Measurements from ENCODE around the gene RASA3. TPM values are rescaled to one million over a fixed set of nuclear protein-coding genes. Genes with fewer than 3 reads are reported as not detected.

Gene RASA3
- total RNA-seq, 1 donor from 2014 or later, result 29.9 TPM

DNA sequence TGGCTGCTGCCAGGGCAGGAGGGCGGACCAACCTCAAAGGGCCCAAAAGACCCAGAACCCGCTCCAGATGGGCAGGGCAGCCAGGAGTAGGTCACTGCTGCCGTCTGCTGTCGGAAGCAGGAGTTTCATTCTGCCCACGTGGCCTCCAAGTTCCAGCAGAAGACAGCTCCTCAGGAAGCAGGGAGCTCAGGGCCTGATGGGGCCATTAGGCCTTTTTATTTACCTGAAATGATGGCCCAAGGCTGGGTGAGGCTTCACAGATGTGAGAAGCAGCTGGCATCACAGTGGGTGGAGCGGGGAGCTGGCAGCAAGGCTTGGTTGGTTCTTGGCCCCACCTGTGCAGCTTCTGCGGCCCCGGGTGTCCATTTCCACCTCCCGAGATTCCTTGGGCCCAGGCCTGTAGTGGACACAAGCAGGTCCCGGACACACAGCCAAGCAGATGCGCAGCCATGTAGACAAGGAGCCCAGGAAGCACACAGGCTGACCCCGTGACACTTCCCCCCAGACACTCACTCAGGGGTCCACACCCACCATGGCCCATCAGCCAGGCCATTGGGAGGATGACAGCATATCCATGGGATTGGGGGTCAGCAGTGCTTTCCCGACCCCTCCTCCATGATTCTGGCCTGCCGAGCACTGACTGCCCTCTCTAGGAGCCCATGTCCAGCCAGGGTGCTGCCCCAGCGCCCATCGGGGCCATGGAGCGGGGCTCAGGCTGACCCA, 185.0 kb downstream of the RASA3 start:
- H3K4me1 Mint-ChIP-seq (ENCODE audit: low read depth), result no peaks in the 10 kb centered on the region
- H3K36me3 Mint-ChIP-seq (ENCODE audit: low read depth), result no peaks in the 10 kb centered on the region
- DNase-seq (ENCODE audit: low spot score), result peak; percentile 70
- no peaks in the 10 kb centered on the region for H3K27me3 Mint-ChIP-seq (ENCODE audit: low read depth)
- no peaks in the 10 kb centered on the region for H3K9me3 Mint-ChIP-seq (ENCODE audit: low read depth)
- H3K27ac Mint-ChIP-seq (ENCODE audit: unreplicated experiment), result no peak overlapping the region
- TF ChIP-seq, protein P1, sequence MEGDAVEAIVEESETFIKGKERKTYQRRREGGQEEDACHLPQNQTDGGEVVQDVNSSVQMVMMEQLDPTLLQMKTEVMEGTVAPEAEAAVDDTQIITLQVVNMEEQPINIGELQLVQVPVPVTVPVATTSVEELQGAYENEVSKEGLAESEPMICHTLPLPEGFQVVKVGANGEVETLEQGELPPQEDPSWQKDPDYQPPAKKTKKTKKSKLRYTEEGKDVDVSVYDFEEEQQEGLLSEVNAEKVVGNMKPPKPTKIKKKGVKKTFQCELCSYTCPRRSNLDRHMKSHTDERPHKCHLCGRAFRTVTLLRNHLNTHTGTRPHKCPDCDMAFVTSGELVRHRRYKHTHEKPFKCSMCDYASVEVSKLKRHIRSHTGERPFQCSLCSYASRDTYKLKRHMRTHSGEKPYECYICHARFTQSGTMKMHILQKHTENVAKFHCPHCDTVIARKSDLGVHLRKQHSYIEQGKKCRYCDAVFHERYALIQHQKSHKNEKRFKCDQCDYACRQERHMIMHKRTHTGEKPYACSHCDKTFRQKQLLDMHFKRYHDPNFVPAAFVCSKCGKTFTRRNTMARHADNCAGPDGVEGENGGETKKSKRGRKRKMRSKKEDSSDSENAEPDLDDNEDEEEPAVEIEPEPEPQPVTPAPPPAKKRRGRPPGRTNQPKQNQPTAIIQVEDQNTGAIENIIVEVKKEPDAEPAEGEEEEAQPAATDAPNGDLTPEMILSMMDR (IDR thresholded peaks at IDR 0.05), result peak; percentile 66
- H3K4me3 Mint-ChIP-seq (ENCODE audit: unreplicated experiment), result no peak overlapping the region

DNA sequence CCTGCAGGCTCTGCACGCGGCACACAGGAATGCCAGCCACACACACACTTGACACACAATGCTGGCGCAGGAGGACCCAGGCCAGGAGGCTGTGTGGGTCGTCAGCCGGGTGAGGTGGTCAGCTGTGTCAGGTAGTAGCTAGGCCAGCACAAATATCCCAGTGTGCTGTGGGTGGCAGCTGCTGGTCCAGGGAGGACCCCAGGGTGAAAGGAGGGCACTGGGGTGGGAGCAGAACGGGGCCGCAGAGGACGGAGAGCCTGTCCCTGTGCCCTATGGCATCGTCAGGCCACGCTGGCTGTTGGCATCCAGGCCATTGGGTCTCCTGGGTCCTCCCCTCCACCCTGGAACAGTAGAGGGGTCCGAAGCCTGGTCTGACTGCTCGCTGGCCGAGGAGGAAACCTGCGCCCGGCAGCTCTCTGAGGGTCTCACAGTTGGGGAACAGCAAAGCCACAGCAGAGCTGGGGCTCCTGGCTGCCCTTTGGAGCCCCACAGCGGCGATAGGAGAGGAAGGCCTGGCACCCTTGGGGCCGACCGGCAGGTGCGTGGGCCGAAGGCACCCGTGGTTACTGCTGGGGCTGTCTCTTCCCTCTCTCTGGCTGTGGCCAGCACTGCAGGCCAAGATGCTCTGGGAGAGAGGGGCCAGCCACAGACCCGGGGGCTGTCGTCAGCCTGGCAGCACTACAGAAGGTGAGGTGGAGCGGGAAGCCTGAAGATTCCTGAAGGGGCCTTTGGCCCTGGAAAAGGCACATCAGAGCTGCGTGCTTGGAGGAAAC, 185.8 kb downstream of the RASA3 start:
- H3K36me3 Mint-ChIP-seq (ENCODE audit: low read depth), result no peaks in the 10 kb centered on the region
- TF ChIP-seq, protein P1 (IDR thresholded peaks at IDR 0.05), result no peak
- no peak overlapping the region for H3K4me3 Mint-ChIP-seq (ENCODE audit: unreplicated experiment)
- no peak overlapping the region for H3K27ac Mint-ChIP-seq (ENCODE audit: unreplicated experiment)
- H3K27me3 Mint-ChIP-seq (ENCODE audit: low read depth), result no peaks in the 10 kb centered on the region
- H3K9me3 Mint-ChIP-seq (ENCODE audit: low read depth), result no peaks in the 10 kb centered on the region
- peak; percentile 82 for DNase-seq (ENCODE audit: low spot score)
- H3K4me1 Mint-ChIP-seq (ENCODE audit: low read depth), result no peaks in the 10 kb centered on the region

DNA sequence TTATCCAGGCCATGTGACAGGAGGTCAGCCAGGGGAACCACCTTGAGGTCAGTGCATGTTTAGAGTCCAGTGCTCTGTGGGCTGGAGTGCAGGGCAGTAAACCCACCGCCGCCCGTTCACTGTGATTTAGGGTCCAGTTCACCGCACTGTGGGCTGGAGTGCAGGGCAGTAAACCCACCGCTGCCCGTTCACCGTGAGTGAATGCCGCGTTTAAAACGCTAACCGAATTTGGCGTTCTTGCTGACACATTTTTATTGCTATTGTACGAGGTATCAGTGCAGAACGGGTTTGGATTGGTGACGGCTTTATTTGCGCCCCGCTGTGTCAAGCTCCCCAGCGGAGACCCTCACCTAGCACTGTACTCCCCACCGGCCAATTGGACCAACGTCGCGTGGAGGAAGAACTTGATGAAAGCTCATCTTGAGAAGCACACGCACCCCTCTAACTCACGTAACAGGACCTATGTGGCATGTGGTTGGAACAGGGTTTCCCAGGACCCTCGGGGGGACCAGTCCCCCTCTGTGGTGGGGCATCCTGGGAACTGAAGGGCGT, 186.5 kb downstream of the RASA3 start:
- DNase-seq (ENCODE audit: low spot score), result no peak
- H3K4me3 Mint-ChIP-seq (ENCODE audit: unreplicated experiment), result no peak overlapping the region
- no peaks in the 10 kb centered on the region for H3K9me3 Mint-ChIP-seq (ENCODE audit: low read depth)
- H3K27me3 Mint-ChIP-seq (ENCODE audit: low read depth), result no peaks in the 10 kb centered on the region
- TF ChIP-seq, protein P1 (IDR thresholded peaks at IDR 0.05), result no peak
- no peak overlapping the region for H3K27ac Mint-ChIP-seq (ENCODE audit: unreplicated experiment)
- no peaks in the 10 kb centered on the region for H3K36me3 Mint-ChIP-seq (ENCODE audit: low read depth)
- no peaks in the 10 kb centered on the region for H3K4me1 Mint-ChIP-seq (ENCODE audit: low read depth)

DNA sequence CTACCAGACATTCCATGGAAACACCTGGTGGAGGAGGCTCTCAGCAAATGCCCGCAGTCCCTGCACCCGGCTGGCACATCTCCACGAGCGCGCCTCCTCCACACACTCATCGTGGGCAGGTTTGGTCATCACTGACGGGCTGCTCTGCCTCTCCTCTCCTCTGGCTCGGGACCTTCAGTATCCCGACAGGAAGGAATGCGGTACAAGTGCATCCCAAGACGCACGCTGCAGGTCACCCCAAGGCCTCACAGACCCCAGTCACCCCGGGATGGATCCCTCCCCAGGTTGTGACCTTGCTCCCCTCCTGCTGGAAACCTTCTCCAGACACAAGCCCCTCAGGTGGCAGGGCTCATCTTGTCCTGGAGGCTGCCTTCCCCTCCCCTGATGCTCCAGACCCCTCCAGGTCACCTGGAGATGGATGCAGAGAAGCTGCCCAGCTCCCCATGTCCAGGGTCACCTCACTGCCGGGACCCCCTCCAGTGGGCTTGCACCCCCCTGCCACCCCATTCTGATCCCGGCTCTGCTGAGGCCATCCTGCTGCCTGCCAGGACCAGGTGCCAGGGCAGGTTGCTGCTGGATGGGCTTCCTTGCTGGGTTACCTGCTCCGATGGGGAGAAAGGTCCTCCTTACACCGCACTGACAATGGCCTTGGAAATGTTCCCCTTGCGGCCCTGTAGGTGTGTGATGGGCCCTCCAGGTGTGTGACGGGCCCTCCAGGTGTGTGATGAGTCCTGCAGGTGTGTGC, 188.4 kb downstream of the RASA3 start:
- no peaks in the 10 kb centered on the region for H3K27me3 Mint-ChIP-seq (ENCODE audit: low read depth)
- H3K4me1 Mint-ChIP-seq (ENCODE audit: low read depth), result no peaks in the 10 kb centered on the region
- no peak overlapping the region for H3K27ac Mint-ChIP-seq (ENCODE audit: unreplicated experiment)
- no peak overlapping the region for H3K4me3 Mint-ChIP-seq (ENCODE audit: unreplicated experiment)
- no peaks in the 10 kb centered on the region for H3K9me3 Mint-ChIP-seq (ENCODE audit: low read depth)
- DNase-seq (ENCODE audit: low spot score), result peak; percentile 85
- TF ChIP-seq, protein P1 (IDR thresholded peaks at IDR 0.05), result no peak
- H3K36me3 Mint-ChIP-seq (ENCODE audit: low read depth), result no peaks in the 10 kb centered on the region

DNA sequence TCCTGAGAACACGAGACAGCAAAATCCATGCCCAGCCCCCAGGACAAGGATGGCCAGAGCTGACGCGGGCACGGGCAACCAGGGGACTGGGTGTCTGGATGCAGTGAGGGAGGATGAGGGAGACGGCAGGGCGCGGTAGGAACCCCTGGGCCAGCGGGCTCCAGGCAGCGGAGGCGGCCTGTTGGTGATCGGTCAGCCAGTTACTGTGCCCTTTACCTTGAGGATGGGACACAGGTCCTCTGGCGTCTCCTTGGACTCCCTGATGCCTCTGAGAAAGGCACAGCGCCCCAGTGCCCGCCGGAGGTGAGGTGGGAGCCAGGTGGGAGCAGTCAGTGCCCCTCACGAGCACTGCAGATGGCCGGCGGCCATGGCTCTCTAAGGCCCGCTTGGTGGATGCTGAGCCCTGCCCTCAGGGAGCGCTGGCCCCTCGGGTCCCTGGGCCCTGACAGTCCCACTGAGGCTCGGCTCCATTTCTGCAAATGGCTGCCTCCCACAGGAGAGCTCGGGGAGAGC, 189.8 kb downstream of the RASA3 start:
- Mint-ChIP-seq H3K4me3 (ENCODE audit: unreplicated experiment) (no peak overlapping the region), H3K4me1 (ENCODE audit: low read depth) (peaks cover 11% of the 10 kb centered on the region), H3K27me3 (ENCODE audit: low read depth) (no peaks in the 10 kb centered on the region), H3K27ac (ENCODE audit: unreplicated experiment) (no peak overlapping the region), H3K36me3 (ENCODE audit: low read depth) (no peaks in the 10 kb centered on the region), H3K9me3 (ENCODE audit: low read depth) (no peaks in the 10 kb centered on the region)
- peak; percentile 91 for DNase-seq (ENCODE audit: low spot score)
- TF ChIP-seq, protein P1 (IDR thresholded peaks at IDR 0.05), result no peak

Data from chondrocyte (in vitro differentiated cells).